HG03196 (cell line): ENCODE measurements around the gene UBL4B.

Experiments
- ATAC-seq: cut with Tn5 transposase; IDR thresholded peaks from one replicate; pipeline ENCODE4 v1.9.1; 2021; ENCODE audit not compliant: unreplicated experiment

The UBL4B gene

DNA sequence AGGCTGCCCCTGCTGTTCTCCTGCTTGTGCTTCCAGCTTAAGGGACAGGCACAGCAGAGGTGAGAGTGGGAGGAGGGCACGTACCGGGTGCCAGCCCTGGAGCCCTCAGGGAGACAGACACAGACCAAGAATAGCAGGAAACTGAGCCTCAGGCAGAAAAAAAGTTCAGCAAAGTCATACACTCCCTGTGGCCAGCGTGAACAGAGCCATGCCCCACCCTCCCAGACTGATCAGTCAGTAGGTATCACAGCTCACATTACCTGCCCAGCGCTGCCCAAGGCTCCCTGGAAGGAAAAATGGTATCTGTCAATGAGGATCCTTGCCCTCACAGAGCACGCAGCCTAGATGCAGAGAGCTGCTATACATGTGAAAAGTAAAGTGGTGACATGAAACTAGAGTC, 1.3 kb downstream of the UBL4B start:
- ATAC-seq, result no peak

DNA sequence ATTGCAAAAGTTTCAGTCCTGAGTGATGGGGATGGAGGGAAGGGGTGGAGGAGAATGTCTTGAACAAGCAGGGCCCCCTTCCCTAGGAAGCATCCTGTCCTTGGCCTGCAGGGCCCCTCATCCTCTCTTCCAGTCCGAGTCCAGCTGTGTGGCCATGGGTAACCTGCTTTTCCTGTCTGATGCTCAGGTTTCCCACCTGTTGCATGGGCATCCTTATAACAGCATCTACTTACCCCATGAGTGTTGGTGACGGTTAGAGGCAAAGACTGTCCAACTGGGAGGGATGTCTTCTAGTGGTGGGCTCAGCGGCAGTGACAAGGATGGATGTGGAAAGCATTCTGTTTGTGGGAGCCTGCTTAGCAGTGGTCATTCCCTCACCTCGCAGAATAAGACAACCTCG, 1.9 kb downstream of the UBL4B start:
- ATAC-seq, result no peak

DNA sequence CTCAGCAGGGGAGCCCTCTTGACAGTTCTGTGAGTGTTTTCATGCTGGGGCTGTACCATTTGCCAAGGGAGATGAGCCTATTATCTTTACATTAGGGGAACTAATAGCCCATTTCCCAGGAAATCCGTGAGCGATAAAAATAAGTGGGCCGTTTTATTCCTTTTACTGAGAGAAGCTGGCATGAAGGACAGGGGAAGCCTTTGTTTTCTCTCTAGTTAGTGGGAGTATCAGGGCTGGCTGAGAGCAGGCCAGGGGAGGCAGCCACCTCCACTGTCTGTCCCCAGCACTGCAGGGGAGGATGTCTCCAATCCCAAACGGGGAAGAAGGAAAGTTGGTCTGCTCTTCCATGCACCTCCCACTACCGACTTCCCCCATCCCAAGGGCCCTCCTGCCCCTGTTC, 2.5 kb downstream of the UBL4B start:
- ATAC-seq, result no peak

DNA sequence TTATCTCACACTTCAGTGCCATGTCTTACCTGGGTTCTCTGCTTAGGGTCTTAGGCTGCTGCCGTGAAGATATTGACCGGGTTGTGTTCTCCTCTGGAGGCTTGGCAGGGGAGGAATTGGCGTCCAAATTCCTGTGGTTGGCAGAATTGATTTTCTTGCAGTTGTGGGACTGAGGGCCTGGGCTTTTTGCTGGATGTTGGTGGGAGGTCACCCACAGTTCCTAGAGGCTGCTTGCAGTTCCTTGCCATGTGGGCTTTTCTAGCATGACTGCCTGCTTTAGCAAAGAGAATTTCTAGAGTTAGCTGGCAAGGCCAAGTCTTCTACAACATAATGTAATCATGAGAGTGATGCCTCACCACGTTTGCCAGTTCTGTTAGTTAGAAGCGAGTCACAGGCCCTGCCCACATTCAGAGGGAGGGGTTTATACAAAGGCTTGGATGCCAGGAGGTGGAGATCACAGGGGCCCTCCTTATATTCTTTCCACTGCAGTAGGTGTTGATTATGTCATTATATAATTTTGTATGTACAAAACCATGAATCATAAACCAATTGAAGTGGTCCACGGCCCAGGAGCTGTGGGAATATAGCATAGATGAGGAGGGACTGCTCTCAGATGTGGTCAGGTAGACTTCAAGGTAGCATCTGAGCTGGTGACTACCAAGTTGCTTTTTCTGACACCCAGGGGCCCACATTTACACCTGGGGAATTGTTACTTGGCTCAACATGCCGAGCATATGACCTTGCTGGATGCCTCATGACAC, 6.6 kb downstream of the UBL4B start:
- no peak for ATAC-seq

DNA sequence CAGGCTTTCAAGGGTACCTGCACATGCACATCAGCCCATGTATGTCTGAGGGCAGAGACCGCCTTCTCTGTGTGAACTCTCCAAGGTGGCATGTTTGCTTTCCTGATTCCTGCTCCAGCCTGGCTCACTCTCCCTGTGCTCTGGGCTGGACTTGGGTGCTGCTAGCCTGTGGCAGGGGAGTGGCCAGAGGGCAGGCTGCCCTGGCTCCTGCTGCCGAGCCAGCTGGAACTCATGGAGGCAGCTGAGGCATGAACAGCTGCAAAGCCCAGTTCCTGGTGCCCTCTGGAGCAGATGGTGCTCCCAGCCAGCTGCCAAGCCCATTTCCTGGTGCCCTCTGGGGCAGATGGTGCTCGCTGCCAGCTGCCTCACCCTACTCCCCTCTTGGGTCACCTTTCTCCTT, 7.6 kb downstream of the UBL4B start:
- ATAC-seq, result no peak

DNA sequence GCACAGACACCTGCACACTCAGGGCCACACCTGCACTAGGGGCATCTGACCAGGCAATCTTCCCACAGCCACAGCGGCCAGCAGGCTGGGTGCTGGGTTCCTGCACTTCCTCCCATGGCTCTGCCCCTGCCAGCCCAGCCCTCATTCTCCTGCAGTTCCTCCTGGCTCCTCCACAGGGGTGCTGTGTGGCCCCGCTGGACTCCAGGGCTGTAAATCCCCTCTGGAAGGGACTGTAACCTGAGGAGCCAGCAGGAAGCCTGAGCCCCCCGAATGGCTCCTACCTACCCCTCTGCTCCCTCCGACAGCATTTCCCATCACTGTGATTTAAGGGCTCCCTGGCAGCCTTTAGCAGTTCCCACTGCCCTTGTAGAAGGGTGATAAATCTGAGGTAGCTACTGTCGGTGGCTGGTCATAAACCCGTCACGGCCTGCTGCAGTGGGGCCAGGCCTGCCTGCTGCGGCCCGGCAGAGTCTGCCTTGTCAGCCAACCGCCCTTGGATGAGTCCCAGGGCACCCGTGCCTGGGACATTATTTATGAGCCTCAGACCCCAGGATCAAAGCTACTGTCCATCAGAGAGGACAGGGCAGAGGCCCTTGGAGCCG, 8.8 kb downstream of the UBL4B start:
- ATAC-seq, result no peak

DNA sequence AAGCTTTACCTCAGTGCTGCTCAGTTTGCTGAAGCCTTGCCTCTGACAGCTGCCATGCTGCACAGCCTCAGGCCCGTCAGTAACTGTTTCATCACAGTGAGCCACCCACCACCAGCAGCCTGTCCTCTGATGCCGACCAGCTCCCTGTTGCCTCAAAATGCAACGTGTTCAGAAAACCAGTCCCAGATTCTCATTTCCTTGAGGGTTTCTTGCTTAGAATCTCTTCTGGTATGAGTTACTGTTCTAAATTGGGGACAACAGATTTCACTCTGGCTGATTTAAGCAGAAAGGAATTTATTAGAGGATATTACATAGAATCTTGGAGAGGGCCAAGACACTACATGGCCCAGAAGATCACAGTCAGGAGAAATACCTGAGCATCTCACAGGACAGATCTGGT, 11.0 kb downstream of the UBL4B start:
- no peak for ATAC-seq

DNA sequence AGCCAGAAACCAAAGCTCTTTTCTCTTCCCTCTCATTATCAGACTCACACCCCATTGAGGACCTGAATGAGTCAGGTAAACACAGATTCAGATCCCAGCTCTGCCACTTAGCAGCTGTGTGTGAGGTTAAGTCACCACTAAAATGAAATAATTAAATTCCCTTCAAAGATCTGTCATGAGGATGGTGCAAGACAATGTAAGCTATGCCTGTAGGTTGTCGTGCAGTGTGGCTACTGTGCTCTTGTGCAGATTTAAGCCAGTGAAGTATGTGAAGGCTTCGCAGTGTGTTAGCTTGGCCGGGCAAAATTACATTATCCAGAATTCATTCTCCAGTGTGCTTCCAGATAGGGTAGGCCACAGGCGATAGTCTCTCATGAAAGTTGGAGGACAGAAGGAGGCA, 13.6 kb downstream of the UBL4B start:
- no peak for ATAC-seq

DNA sequence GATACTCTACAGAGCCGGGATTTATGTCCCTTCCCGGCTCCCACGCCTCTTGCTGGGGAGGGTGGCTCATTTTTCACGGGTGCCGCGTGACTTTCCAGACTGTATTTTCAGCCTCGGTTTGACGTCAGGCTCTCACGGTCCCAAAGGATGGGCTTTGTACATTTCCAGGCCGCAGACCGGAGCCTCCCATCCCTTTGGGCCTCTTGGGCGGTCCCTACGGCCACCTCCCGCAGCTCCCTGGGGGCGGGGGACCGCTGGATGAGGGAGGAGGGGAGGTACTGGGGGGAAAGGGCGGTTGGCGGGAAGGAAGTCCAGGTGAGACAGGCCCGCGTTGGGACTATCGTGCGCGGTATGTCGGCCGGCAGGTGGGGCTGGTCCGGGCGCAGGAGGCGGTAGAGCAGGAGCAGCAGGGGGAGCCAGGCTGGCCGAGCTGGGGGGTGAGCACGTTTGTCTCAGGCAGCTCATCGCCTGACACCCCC, 17.9 kb downstream of the UBL4B start:
- no peak for ATAC-seq

DNA sequence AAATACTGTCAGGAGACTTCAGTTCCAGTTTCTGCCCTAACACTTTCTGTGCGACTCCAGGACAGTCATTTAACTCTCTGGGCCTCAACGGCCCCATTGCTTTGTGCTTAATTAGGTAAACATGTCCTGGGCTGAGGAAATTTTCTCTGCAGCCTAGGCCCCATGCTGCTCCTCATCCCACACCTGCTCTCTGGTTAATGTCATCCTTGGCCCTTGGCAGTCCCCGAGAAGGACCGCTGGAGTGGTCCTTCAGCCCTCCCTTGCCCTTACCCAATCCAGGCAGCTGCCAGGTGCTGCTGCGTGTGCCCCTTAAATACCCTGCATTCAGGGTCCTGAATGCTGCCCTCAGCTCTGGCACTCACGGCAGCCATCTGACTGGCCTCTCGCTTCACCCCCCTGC, 18.7 kb downstream of the UBL4B start:
- ATAC-seq, result no peak

DNA sequence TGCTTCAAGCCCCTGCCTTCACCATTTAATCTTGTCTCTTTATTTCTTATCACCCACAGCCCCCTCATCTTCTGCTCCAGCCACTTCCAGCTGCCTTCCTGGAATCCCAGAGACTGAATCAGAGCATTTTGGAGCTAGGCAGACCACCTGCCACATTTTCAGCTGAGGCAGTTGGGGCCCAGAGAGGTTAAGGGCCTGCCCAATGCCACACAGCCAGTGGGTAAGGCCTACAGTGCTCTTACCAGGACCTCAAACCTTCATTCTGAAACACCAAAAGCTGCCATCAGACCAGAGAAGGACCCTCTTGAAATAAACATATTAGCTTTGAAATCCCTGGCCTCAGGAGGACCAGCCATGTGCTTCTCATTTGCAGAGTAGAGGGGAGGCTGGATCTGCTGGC, 20.4 kb downstream of the UBL4B start:
- ATAC-seq, result no peak

DNA sequence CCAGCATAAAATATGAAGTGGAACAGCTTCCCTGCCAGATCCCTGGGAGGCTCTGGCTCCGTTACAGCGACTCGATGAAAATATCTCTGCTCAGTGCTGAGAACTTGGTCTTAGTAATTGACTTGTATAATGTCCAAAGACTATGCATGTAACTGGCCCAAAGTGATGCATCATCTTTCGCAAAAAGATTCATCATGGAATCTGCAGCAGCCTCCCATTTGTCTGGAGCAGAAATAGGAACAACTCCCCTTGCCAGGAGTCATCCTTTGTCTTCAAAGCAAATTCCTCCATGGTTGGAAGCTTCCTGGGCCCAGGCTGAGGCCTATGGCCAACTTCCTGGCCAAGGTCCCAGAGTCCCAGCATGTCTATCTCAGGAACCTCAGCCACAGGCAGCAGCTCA, 21.2 kb downstream of the UBL4B start:
- ATAC-seq, result no peak

DNA sequence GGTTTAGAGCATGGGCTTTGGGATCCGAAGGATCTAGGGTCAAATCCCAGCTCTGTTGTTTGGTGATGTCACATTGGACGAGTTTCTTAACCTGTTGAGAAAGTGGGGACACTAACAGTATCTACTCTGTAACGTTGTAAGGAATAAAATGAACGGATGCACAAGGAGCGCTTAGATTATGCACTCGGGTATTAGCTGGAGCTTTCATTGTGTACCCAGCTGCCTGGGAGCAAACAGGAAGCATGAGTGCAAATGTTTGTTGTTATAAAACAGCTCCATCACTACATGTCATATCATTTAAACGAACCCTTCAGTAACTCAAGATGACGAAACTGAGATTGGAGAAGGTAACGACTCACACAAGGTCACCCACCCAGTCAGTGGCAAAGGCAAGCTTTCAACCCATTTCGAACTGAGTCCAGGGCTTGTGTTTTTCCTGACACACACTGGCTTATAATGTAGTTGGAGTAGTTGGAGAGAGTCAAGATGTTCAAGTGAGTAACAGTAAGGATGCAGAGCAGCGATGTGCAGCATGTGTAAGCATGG, 21.9 kb downstream of the UBL4B start:
- ATAC-seq, result no peak

DNA sequence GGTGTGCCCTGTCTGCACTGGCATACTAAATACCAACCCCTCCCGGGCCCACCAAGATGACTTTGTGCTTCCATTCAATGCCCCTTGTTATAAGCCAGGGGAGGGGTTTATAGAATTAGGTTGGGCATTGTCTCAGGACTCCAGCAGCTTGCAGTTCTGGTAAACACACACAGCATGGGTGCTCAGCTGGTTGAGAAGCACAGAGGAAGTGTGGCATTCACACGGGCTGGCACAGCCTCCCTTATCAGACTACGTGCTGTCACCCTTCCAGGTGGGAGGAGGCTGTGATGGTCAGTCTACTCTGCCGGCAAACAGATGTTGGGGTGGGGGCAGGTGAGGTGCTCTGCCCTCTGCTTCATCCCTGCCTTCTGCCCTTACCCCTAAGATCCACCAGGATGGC, 23.0 kb downstream of the UBL4B start:
- no peak for ATAC-seq

DNA sequence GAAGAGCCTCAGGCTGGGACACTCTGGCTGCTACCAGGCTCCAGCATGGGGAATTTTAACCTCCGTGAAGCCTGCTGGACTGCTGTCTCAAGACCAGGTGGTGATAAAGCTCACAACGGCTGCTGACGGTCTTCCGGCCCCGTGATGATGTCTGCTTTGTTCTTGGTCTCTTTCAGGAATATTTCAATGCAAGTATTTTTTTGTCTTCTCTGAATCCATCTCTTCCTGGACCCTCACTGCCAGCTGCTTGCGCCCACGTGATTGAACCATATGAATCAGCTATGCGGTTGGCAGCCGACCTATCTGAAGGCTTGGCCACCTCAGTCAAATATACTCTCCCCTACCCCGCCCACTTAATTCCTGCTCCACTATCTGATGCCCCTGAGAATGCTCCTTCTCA, 23.4 kb downstream of the UBL4B start:
- no peak for ATAC-seq

DNA sequence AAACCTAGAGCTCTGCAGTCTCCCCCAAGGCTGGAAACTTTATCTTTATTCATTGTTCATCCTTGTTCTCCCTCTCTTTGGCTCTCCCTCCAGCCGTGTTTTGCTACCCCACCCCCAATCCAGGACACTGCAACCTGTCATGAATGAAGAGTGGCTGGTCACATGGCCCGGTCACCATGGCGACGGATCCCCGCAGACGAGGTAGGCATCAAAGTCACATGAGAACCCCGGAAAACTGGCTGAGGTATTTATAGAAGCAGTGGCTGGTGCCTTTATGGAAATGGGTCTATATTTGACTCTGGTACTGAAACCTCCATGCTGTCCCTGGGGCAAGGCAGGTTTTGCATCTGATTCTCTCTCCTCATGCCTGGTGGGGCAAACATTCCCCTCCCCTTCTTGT, 24.7 kb downstream of the UBL4B start:
- no peak for ATAC-seq

DNA sequence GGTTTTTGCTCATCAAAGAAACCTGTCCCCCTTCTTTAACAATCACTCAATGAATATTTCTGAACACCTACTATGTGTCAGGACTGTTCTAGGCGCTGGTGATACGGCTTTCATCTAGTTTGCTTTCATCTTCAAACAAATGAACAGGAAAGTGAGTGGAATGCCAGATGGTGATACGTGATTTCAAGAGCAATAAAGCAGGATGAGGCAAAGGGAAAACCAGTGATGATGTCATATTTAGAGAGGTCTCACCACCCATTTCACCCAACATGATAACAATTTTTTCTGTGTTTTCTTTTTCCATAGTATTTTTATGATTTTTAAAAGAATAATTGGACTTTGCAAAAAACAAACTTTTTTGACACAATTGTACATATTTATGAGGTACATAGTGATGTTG, 26.7 kb downstream of the UBL4B start:
- ATAC-seq, result no peak

DNA sequence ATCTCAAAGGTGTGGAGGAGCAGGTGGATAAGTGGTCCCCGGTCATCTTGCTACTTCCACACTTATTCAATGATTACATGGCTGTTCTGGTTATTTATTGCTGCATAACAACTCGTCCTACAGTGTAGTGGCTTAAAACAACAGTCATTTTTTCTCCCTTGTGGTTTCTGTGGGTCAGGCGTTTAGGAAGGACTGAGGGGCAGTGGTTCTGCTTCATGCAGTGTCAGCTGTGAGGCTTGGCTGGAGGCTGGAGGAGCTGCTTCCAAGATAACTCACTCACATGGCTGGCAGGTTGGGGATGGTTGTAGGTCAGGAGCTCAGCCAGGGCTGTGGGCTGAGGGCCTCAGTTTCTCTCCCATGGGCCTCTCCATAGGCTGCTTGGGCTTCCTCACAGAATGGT, 32.1 kb downstream of the UBL4B start:
- ATAC-seq, result no peak

DNA sequence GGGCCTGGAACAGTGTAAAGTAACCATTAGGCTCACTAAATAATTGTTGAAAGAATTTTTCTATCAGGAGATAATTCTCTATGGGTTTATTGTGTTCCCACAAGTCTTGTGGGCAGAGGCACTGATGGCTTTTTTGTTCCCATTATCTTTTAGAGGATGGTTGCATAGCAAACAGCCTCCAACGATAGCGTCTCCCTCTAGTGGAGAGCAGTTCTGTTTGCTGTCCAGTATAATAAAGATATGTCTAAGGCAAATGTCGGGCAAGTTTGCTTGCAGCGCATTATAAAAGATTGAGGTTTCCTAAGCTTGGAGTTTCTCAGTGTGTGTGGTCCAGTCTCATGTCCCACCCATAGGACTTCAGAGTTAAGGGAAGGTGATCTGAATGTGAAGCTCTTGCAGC, 36.7 kb downstream of the UBL4B start:
- no peak for ATAC-seq

DNA sequence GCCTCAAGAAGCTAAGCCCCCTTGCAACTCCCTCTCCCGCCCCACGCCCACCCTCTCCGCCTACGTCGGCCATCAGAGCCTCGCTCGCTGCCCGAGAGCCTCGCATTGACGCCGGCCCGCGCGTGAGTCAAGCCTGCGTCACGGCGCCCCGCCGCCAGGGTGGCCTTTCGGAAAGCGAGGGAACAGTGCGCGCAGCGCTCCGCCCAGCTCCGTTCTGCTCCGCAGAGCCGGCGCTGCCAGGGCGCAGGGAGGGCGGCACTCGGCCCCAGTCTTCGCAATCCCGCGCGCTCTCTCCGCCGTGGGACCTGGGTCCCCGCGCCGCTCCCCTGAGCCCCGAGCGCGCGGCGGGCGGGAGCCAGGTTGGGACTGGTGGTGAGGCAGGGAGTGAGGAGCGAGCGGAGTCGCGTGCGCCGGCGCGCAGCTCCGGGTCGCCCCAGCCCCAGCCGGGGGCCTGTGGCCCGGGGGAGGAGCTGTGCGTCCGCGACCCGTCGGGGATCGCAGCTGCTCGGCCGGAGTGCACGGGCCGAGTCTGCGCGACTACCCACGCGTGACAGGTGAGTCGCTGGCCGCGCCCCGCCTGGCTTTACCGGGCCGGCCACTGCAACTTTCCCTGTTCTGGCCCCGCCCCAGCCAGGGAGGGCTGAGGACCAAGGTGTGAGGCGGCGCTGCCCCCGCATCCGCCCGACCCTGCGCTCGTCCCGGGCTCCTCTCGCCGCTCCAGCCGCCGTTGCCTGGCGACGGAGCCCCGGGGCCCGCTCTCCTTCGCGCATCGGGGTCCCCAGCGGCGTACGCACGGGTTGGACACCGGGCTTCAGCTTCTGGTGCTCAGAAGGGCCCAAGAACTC, 38.3 kb downstream of the UBL4B start, which contains the start of gene SLC6A17:
SLC6A17 (plus strand) TSS at position 165 of the 845 bp plus-strand sequence. CDS start 16,436 bp downstream, outside the sequence.
- no peak for ATAC-seq

DNA sequence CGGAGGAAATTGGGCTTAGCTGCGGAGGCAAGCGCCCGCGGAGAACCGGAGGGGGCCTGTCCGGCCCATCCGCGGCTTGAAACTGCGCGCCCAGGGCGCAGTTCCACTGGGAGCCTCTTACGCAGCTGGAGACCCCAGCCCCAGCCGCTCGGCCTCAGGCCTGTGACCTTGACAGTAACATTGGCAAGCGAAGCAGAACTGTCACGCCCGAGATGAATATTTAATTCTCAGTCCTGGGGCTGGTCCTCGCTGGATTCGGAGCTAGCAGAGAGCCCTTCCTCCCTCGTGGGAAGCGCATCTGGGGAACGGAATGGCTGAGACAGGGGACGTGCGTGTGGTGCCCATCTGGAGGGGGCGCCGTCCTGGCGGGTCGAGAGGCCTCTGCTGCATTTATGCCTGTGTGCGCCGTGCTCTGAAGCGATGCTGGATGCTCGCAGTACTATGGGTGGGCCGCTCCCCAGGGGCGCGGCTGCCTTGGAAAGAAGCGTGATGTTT, 39.0 kb downstream of the UBL4B start:
- no peak for ATAC-seq
